Astrocyte of the hippocampus (primary cell): ENCODE data around the gene TRPM2.

Source experiments
- DNase-seq: peaks from one replicate; pipeline ENCODE4 v3.0.0; 2011; ENCODE audit warnings: low read depth, low spot score

TRPM2 gene

GRCh38 chr21:44444286-44444931, 91.0 kb downstream of the TRPM2 start:
- no peak for DNase-seq

GRCh38 chr21:44445145-44445812, 91.9 kb downstream of the TRPM2 start:
- DNase-seq: no peak

GRCh38 chr21:44448651-44449131, 95.3 kb downstream of the TRPM2 start:
- no peak for DNase-seq

GRCh38 chr21:44449473-44450363, 96.3 kb downstream of the TRPM2 start:
- DNase-seq: no peak

GRCh38 chr21:44450402-44450801, 97.0 kb downstream of the TRPM2 start:
- DNase-seq: no peak

GRCh38 chr21:44450999-44451398, 97.6 kb downstream of the TRPM2 start:
- DNase-seq: no peak

GRCh38 chr21:44453120-44453519, 99.7 kb downstream of the TRPM2 start:
- no peak for DNase-seq

GRCh38 chr21:44454058-44454457, 100.6 kb downstream of the TRPM2 start:
- no peak for DNase-seq

GRCh38 chr21:44454747-44455523, 101.5 kb downstream of the TRPM2 start, which contains the start of gene LRRC3:
Gene LRRC3, plus strand, starts transcription at chr21:44455510. Its CDS starts 1,135 bp downstream, at chr21:44456645.
- DNase-seq: peak; percentile 91

GRCh38 chr21:44455524-44456213, 102.2 kb downstream of the TRPM2 start:
- peak; percentile 47 for DNase-seq

- DNase-seq: no peak
These were observed 102.9 kb downstream of the TRPM2 start for GRCh38 chr21:44456214-44456914.

- DNase-seq: no peak
These were observed 103.7 kb downstream of the TRPM2 start for GRCh38 chr21:44456915-44457736.

- DNase-seq: no peak
These were observed 105.7 kb downstream of the TRPM2 start for GRCh38 chr21:44458971-44459711.

GRCh38 chr21:44459712-44460440, 106.5 kb downstream of the TRPM2 start:
- DNase-seq: no peak

- DNase-seq: no peak
These were observed 107.0 kb downstream of the TRPM2 start for GRCh38 chr21:44460441-44460755.

- DNase-seq: no peak
These were observed 107.6 kb downstream of the TRPM2 start for GRCh38 chr21:44461005-44461404.

- no peak for DNase-seq
These were observed 108.1 kb downstream of the TRPM2 start for GRCh38 chr21:44461464-44462001.
